Breast epithelium (tissue), 4 donors: Measurements from ENCODE around the gene RABIF. TPM values are rescaled to one million over a fixed set of nuclear protein-coding genes. Genes with fewer than 3 reads are reported as not detected.

Experiments used
- DNase-seq, 2 donors: peaks; one replicate each; pipeline ENCODE4 v3.0.0-alpha.2; 2019; ENCODE audit warnings: low spot score in 2 of 2
- H3K27ac ChIP-seq, 2 donors: fragments of 200-600 bp; sonication (generic) in 1 of 2; one replicate each; pipeline ENCODE4 v1.5.1; 2016 to 2019; ENCODE audit warnings: mild to moderate bottlenecking in 1 of 2
- H3K27me3 ChIP-seq, 2 donors: fragments of 200-600 bp; sonication (generic) in 1 of 2; one replicate each; pipeline versions ENCODE4 v1.5.1 to v1.6.0; 2017 to 2019; ENCODE audit warnings: control low read depth in 1 of 2, mild to moderate bottlenecking in 1 of 2
- H3K36me3 ChIP-seq: fragments of 200-600 bp; one replicate; pipeline ENCODE4 v1.5.1; 2019
- H3K4me1 ChIP-seq, 2 donors: fragments of 200-600 bp; sonication (generic); one replicate each; pipeline ENCODE4 v1.5.1; 2016 to 2019; ENCODE audit warnings: control low read depth in 1 of 2
- H3K4me3 ChIP-seq, 3 donors: fragments of 200-600 bp; sonication (generic); 1 replicate in 2 of 3; 2 replicates in 1 of 3; pipeline ENCODE4 v1.5.1; 2016 to 2019; ENCODE audit warnings: mild to moderate bottlenecking in 3 of 3, moderate library complexity in 2 of 3
- H3K9me3 ChIP-seq, 2 donors: fragments of 200-600 bp; sonication (generic) in 1 of 2; one replicate each; pipeline ENCODE4 v1.5.1; 2016 to 2019; ENCODE audit warnings: control low read depth in 1 of 2
- POLR2A ChIP-seq: fragments of 450-650 bp; IDR thresholded peaks from one replicate; pipeline ENCODE4 v1.6.1; 2016; ENCODE audit warnings: antibody characterized with exemption, mild to moderate bottlenecking, moderate library complexity
- POLR2AphosphoS5 ChIP-seq, 3 donors: sonication (generic); formaldehyde crosslinking; IDR thresholded peaks; one replicate each; pipeline ENCODE4 v1.6.1; 2017; ENCODE audit warnings: antibody characterized with exemption in 3 of 3
- intact Hi-C: fragments of 100-400 bp; cut with DNase I; formaldehyde crosslinking; loops from one replicate; pipeline ENCODE4 v1.15.1; 2023; ENCODE audit warnings: low total_unique reads
- total RNA-seq, 3 donors: library from RNA; depleted of rRNA; stranded (reverse); fragments of >200 nt; gene quantifications; one replicate each; pipeline ENCODE4 v1.1.0, GENCODE V29; 2016
- TF ChIP-seq, protein P1 (sequence below), 3 donors: fragments of 450-650 bp; IDR thresholded peaks; one replicate each; pipeline ENCODE4 v1.5.1; 2016 to 2017; ENCODE audit warnings: antibody characterized with exemption in 3 of 3, mild to moderate bottlenecking in 3 of 3, moderate library complexity in 3 of 3

RABIF gene
- total RNA-seq, 3 donors from 2014 or later = 4.8 to 6.9 (median 5.6) TPM

DNA sequence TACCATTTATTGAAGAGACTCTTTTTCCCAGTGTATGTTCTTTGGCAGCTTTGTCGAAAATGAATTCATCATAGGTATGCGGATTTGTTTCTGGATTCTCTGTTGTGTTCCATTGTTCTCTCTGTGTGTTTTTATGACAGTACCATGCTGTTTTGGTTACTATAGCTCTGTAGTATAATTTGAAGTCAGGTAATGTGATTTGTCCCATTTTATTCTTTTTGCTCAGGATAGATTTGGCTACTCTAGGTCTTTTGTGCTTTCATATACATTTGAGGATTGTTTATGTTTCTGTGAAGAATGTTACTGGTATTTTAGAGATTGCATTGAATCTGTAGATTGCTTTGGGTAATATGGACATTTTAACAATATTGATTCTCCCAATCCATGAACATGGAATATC is 43.5 kb upstream of the RABIF start:
- H3K27me3 ChIP-seq = no peaks in the 10 kb centered on the region
- no peaks in the 10 kb centered on the region for H3K36me3 ChIP-seq
- no peaks in the 10 kb centered on the region for H3K4me1 ChIP-seq
- no peaks in the 10 kb centered on the region for H3K9me3 ChIP-seq
- no peak for DNase-seq
- H3K27ac ChIP-seq = no peak overlapping the region
- intact Hi-C loops = no loop called here
- H3K4me3 ChIP-seq = no peak overlapping the region
- TF ChIP-seq, protein P1, sequence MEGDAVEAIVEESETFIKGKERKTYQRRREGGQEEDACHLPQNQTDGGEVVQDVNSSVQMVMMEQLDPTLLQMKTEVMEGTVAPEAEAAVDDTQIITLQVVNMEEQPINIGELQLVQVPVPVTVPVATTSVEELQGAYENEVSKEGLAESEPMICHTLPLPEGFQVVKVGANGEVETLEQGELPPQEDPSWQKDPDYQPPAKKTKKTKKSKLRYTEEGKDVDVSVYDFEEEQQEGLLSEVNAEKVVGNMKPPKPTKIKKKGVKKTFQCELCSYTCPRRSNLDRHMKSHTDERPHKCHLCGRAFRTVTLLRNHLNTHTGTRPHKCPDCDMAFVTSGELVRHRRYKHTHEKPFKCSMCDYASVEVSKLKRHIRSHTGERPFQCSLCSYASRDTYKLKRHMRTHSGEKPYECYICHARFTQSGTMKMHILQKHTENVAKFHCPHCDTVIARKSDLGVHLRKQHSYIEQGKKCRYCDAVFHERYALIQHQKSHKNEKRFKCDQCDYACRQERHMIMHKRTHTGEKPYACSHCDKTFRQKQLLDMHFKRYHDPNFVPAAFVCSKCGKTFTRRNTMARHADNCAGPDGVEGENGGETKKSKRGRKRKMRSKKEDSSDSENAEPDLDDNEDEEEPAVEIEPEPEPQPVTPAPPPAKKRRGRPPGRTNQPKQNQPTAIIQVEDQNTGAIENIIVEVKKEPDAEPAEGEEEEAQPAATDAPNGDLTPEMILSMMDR (IDR thresholded peaks at IDR 0.05) = no peak
- TF ChIP-seq POLR2AphosphoS5 (IDR thresholded peaks at IDR 0.05) (no peak), POLR2A (no peak)

DNA sequence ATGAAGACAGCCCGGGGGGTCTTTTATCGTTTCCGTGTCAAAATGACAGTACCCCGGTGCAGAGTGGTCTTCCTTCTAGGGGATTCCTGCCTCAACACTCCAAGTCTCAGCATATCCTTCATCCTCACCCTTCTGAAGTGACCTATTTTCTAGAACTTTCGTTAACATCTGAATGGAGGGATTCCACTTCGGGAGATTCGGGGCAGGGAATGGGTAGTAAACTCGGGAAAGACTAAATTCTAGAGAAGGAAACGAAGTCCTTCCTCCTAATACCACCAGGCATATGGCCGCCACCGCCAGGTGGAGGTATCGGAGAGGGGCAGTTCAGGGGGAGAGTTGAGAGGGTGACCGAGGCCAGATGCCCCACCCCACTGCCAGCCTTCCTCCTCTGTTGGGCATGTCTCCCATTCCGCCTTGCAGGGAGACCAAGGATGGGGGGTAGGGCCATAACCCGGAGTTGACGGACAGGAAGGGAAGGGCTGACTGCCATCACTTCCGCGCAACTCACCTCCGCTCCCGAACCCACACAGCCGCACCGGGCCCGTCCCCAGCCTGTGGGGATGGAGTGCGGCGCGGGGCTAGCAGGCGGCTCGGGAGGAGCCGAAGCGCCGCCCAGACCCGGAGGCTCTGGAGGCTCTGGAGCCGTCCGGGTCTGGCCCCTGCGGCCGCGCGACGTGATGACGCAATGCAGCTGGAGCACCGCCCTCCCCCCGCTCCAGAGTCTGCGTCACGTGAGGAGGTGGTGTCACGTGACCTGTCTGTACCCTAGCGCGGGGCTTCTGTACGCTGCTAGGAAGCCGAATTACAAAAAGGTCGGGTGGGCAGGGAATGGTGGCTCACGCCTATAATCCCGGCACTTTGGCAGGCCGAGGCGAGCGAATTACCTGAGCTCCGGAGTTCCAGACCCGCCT is 37.9 kb upstream of the RABIF start, which contains the start of gene KLHL12:
KLHL12 (minus strand) TSS at position 654 of the 911 bp plus-strand sequence. CDS start 2,072 bp downstream, outside the sequence.
- peak within 1 kb of the TSS; percentile 88 to 93 (median 90) for H3K4me3 ChIP-seq
- no peaks in the 10 kb centered on the region for H3K9me3 ChIP-seq
- TF ChIP-seq POLR2AphosphoS5 (IDR thresholded peaks at IDR 0.05) (peak; percentile 82 to 98 (median 91)), POLR2A (peak; percentile 87)
- TF ChIP-seq, protein P1 (IDR thresholded peaks at IDR 0.05) = peak; percentile 53 to 83 (median 69)
- peak within 1 kb of the TSS; percentile 96 to 97 for H3K27ac ChIP-seq
- no peaks in the 10 kb centered on the region for H3K36me3 ChIP-seq
- H3K27me3 ChIP-seq = no peaks in the 10 kb centered on the region
- intact Hi-C loops = no loop called here
- DNase-seq = peak; percentile 96 to 98
- no peaks in the 10 kb centered on the region for H3K4me1 ChIP-seq

DNA sequence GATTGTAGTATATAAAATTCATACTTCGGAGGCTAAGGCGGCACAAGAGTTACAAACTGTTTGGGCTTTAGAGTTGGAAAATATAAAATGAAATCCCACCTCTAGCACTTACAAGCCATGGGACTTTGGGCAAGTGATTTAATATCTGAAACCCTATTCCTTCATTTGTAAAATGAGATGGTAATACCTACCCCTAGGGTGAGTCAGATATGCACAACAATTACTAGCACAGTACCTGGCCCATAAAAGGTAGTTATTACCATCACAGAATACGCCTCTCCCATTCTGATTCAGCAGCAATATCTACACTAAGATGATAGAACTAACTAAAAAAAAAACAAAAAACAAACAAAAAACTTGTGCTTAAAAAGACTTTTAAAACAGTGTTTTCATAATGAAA is 34.6 kb upstream of the RABIF start:
- Histone ChIP-seq H3K36me3 (no peaks in the 10 kb centered on the region), H3K4me1 (no peaks in the 10 kb centered on the region), H3K27me3 (no peaks in the 10 kb centered on the region), H3K27ac (no peak overlapping the region), H3K4me3 (no peak overlapping the region), H3K9me3 (no peaks in the 10 kb centered on the region)
- intact Hi-C loops = no loop called here
- no peak for DNase-seq
- TF ChIP-seq POLR2A (no peak), POLR2AphosphoS5 (IDR thresholded peaks at IDR 0.05) (no peak)
- TF ChIP-seq, protein P1 (IDR thresholded peaks at IDR 0.05) = no peak

DNA sequence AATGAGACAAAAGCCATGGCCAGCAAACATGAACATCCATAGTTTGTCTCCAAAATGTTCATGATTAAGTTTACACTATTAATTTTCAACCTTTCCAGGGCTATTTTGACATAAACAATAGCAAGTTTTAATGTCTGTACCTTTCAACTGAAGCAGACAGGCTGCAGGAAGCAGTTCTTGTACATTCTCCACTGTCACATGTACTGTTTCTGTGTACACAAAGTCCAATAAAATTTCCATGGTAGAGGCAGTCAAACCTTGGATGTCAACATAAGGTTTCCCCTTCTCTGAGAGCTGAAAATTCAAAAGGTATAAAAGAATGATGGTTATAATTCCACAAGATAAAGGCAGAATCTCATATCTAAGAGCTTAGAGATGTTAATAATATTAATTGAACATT is 30.7 kb upstream of the RABIF start:
- H3K9me3 ChIP-seq = no peaks in the 10 kb centered on the region

More for the DNA sequence above, 30.7 kb upstream of the RABIF start:
- Histone ChIP-seq H3K27ac (no peak overlapping the region), H3K4me3 (no peak overlapping the region), H3K4me1 (no peaks in the 10 kb centered on the region), H3K27me3 (no peaks in the 10 kb centered on the region), H3K36me3 (peaks cover 8% of the 10 kb centered on the region)
- DNase-seq = no peak
- TF ChIP-seq POLR2A = no peak
- no peak for TF ChIP-seq POLR2AphosphoS5 (IDR thresholded peaks at IDR 0.05)
- TF ChIP-seq, protein P1 (IDR thresholded peaks at IDR 0.05) = no peak
- intact Hi-C loops = no loop called here
